Peyer's patch (tissue), 4 donors: ENCODE measurements around the gene NFASC.

Source experiments
- POLR2A ChIP-seq, 2 donors: fragments of 450-650 bp; IDR thresholded peaks; one replicate each; pipeline ENCODE4 v1.5.1; 2017; ENCODE audit warnings: antibody characterized with exemption in 2 of 2, mild to moderate bottlenecking in 2 of 2, moderate library complexity in 2 of 2
- TF ChIP-seq, protein P1 (sequence below), 6 experiments: fragments of 450-650 bp in 4 of 6; fragments of 200-600 bp in 2 of 6; sonication (generic) in 1 of 6; IDR thresholded peaks; one replicate each; pipeline ENCODE4 v1.5.1; 2017 to 2019; ENCODE audit warnings: antibody characterized with exemption in 6 of 6, mild to moderate bottlenecking in 3 of 6, moderate library complexity in 1 of 6

DNA sequence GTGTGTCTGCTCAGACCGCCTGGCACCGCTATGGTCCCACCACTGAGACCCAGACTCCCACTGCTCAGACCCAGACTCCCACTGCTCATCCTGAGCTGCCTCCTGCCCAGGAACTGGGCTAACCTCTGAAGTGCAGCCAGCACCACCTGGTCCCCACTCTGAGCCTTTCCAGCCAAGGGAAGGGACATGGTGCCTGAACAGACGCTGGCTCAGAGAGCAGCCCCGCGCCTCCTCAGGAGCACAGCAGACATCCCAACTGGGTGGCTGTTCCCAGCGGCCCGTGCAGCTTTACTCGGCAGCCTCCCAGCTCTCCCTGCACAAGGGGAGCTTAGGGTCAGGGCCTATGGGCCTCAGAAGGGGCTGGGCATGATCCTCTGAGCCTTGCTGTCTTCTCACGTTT, 144.6 kb downstream of the NFASC start:
- TF ChIP-seq, protein P1, sequence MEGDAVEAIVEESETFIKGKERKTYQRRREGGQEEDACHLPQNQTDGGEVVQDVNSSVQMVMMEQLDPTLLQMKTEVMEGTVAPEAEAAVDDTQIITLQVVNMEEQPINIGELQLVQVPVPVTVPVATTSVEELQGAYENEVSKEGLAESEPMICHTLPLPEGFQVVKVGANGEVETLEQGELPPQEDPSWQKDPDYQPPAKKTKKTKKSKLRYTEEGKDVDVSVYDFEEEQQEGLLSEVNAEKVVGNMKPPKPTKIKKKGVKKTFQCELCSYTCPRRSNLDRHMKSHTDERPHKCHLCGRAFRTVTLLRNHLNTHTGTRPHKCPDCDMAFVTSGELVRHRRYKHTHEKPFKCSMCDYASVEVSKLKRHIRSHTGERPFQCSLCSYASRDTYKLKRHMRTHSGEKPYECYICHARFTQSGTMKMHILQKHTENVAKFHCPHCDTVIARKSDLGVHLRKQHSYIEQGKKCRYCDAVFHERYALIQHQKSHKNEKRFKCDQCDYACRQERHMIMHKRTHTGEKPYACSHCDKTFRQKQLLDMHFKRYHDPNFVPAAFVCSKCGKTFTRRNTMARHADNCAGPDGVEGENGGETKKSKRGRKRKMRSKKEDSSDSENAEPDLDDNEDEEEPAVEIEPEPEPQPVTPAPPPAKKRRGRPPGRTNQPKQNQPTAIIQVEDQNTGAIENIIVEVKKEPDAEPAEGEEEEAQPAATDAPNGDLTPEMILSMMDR (IDR thresholded peaks at IDR 0.05) = no peak
- TF ChIP-seq POLR2A (IDR thresholded peaks at IDR 0.05) = no peak
